HepG2 (cell line): ENCODE measurements around the gene SERPIND1. TPM values are rescaled to one million over a fixed set of nuclear protein-coding genes. Genes with fewer than 3 reads are reported as not detected.

ENCODE experiments used
- AFF4 ChIP-seq: sonication (generic); formaldehyde crosslinking; IDR thresholded peaks from 2 replicates; pipeline ENCODE4 v1.4.0; 2020; ENCODE audit warnings: missing genetic modification reagents
- BORCS8-MEF2B ChIP-seq: sonication (generic); formaldehyde crosslinking; IDR thresholded peaks from 2 replicates; pipeline ENCODE4 v1.8.0; 2022; ENCODE audit warnings: mild to moderate bottlenecking, missing genetic modification reagents
- CSRNP2 ChIP-seq: sonication (generic); formaldehyde crosslinking; conservative IDR thresholded peaks from 2 replicates; pipeline ENCODE4 v1.8.0; 2022; ENCODE audit warnings: low read depth, missing genetic modification reagents
- MIXL1 ChIP-seq: IDR thresholded peaks from 2 replicates; pipeline ENCODE4 v1.6.1; 2016
- MXI1 ChIP-seq: IDR thresholded peaks from 3 replicates; pipeline ENCODE4 v1.6.1; 2012; ENCODE audit warnings: low read depth, low read length, inconsistent platforms, borderline replicate concordance
- NCOA5 ChIP-seq: sonication (generic); formaldehyde crosslinking; IDR thresholded peaks from 2 replicates; pipeline ENCODE4 v1.4.0; 2020; ENCODE audit warnings: missing genetic modification reagents
- PHF5A ChIP-seq: IDR thresholded peaks from one replicate; pipeline ENCODE4 v1.6.1; 2018; ENCODE audit warnings: low read depth, missing genetic modification reagents; ENCODE audit not compliant: unreplicated experiment
- RBM22 ChIP-seq: fragments of 200-400 bp; formaldehyde crosslinking; optimal IDR thresholded peaks from 2 replicates; pipeline ENCODE3; 2017; ENCODE audit warnings: mild to moderate bottlenecking, low read length, moderate library complexity
- SKI ChIP-seq: fragments of 450-650 bp; IDR thresholded peaks from one replicate; pipeline ENCODE4 v1.6.1; 2018; ENCODE audit warnings: mild to moderate bottlenecking; ENCODE audit not compliant: partially characterized antibody
- STAT5B ChIP-seq: sonication (generic); formaldehyde crosslinking; IDR thresholded peaks from 2 replicates; pipeline ENCODE4 v1.4.0; 2020; ENCODE audit warnings: missing genetic modification reagents
- TAF15 ChIP-seq: fragments of 200-400 bp; formaldehyde crosslinking; IDR thresholded peaks from one replicate; pipeline ENCODE4 v1.6.1; 2018; ENCODE audit warnings: mild to moderate bottlenecking, low read depth, low read length; ENCODE audit not compliant: poor library complexity, severe bottlenecking
- TGIF2 ChIP-seq: IDR thresholded peaks from 2 replicates; pipeline ENCODE4 v1.6.1; 2016; ENCODE audit warnings: control low read depth, missing compliant biosample characterization
- U2AF1 ChIP-seq: fragments of 200-400 bp; formaldehyde crosslinking; optimal IDR thresholded peaks from 2 replicates; pipeline ENCODE3; 2017; ENCODE audit warnings: mild to moderate bottlenecking, low read depth, low read length
- ZBTB7A ChIP-seq: sonication (generic); formaldehyde crosslinking; IDR thresholded peaks from 2 replicates; pipeline ENCODE4 v1.8.0; 2022; ENCODE audit warnings: mild to moderate bottlenecking, missing genetic modification reagents
- ZFYVE20 ChIP-seq: sonication (generic); formaldehyde crosslinking; IDR thresholded peaks from 2 replicates; pipeline ENCODE4 v1.8.0; 2023; ENCODE audit warnings: low read depth, mild to moderate bottlenecking, moderate library complexity, missing genetic modification reagents, borderline replicate concordance
- ZNF121 ChIP-seq: sonication (generic); formaldehyde crosslinking; IDR thresholded peaks from 2 replicates; pipeline ENCODE4 v1.5.0; 2020; ENCODE audit warnings: mild to moderate bottlenecking, missing genetic modification reagents
- ZNF317 ChIP-seq: sonication (generic); formaldehyde crosslinking; IDR thresholded peaks from 2 replicates; pipeline ENCODE4 v1.5.0; 2020; ENCODE audit warnings: mild to moderate bottlenecking, missing genetic modification reagents
- ZNF44 ChIP-seq: sonication (generic); formaldehyde crosslinking; IDR thresholded peaks from 2 replicates; pipeline ENCODE4 v1.5.1; 2020; ENCODE audit warnings: mild to moderate bottlenecking, missing genetic modification reagents
- ZNF557 ChIP-seq: sonication (generic); formaldehyde crosslinking; IDR thresholded peaks from 2 replicates; pipeline ENCODE4 v1.4.0; 2020; ENCODE audit warnings: missing genetic modification reagents
- ZNF572 ChIP-seq: sonication (generic); formaldehyde crosslinking; IDR thresholded peaks from 2 replicates; pipeline ENCODE4 v1.5.1; 2020; ENCODE audit warnings: mild to moderate bottlenecking, missing genetic modification reagents
- ZNF615 ChIP-seq: sonication (generic); formaldehyde crosslinking; IDR thresholded peaks from 2 replicates; pipeline ENCODE4 v1.5.0; 2020; ENCODE audit warnings: mild to moderate bottlenecking, missing genetic modification reagents, borderline replicate concordance
- ZNF660 ChIP-seq: sonication (generic); formaldehyde crosslinking; IDR thresholded peaks from 2 replicates; pipeline ENCODE4 v1.5.1; 2020; ENCODE audit warnings: mild to moderate bottlenecking, low read depth, missing genetic modification reagents, borderline replicate concordance
- ZNF747 ChIP-seq: sonication (generic); formaldehyde crosslinking; IDR thresholded peaks from 2 replicates; pipeline ENCODE4 v1.8.1; 2023; ENCODE audit warnings: missing genetic modification reagents, mild to moderate bottlenecking, borderline replicate concordance
- ZNF772 ChIP-seq: sonication (generic); formaldehyde crosslinking; IDR thresholded peaks from 2 replicates; pipeline ENCODE4 v1.5.0; 2020; ENCODE audit warnings: mild to moderate bottlenecking, missing genetic modification reagents
- polyA plus RNA-seq, 8 experiments: library from polyadenylated mRNA; depleted of rRNA in 3 of 8; stranded (reverse) in 7 of 8; unstranded in 1 of 8; fragments of >200 nt; fragmentation: Illumina TruSeq in 4 of 8; extraction: Trizol in 4 of 8; gene quantifications; 2 replicates each; pipeline versions ENCODE4 v1.2.1 to v1.2.3, GENCODE V29; 2011 to 2016; ENCODE audit warnings: low read depth in 4 of 8, missing spikeins in 1 of 8, mixed read lengths in 1 of 8; ENCODE audit not compliant: insufficient read depth in 1 of 8
- total RNA-seq, 5 experiments: library from RNA; depleted of rRNA; stranded (reverse); fragments of >200 nt; fragmentation: Illumina TruSeq; extraction: Trizol; gene quantifications; 2 replicates each; pipeline ENCODE4 v1.2.3, GENCODE V29; 2016; ENCODE audit warnings: low read depth in 1 of 5
- TF ChIP-seq, protein P1 (sequence below): sonication (generic); formaldehyde crosslinking; IDR thresholded peaks from 2 replicates; pipeline ENCODE4 v1.4.0; 2020; ENCODE audit warnings: mild to moderate bottlenecking, missing genetic modification reagents, borderline replicate concordance

Gene SERPIND1
- total and polyA plus RNA-seq, 2 of the 13 experiments (the other 11 are each of a cell fraction or from before 2014, with no cell fraction given), result 111 to 350 TPM

DNA sequence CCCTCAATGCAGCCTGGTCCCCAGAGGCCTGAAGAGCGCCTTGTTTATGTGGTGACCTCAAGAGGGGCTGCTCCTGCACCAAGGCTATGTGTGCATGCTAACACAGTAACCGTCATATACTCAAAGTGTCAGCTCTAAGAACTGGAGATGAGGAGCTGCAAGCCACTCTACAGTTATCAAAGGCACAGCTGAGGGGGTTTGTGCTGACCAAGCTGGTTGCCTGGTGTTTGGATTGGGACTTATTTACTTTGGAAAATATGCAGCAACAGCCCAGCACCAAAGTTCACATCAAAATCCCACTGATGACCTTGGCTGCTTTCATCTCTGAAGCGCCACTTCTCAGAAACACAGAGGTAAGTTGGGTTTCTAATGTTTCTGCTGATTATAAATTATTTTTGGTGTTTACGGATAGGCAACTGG lies at the start of gene SERPIND1 (continued):
- TF ChIP-seq CSRNP2 (CRISPR knock-in tag) (no peak), ZNF121 (CRISPR knock-in tag) (no peak), ZNF557 (CRISPR knock-in tag) (peak; percentile 88), RBM22 (peak; percentile 36), STAT5B (CRISPR knock-in tag) (no peak), MIXL1 (0 out of 2 replicates have a peak, but pooled peaks have one; percentile 45), PHF5A (CRISPR knock-in tag) (peak; percentile 92), BORCS8-MEF2B (CRISPR knock-in tag) (peak; percentile 82), ZNF572 (no peak), AFF4 (no peak; the same call in 1 of the 2 replicates), U2AF1 (no peak), TAF15 (no peak), ZNF747 (no peak), ZNF44 (no peak), NCOA5 (CRISPR knock-in tag) (no peak), ZNF317 (CRISPR knock-in tag) (peak; percentile 84), ZNF615 (CRISPR knock-in tag) (no peak), SKI (peak; percentile 42), MXI1 (peak; percentile 69; the same call in 1 of the 3 replicates), TGIF2 (CRISPR knock-in tag) (no peak), ZBTB7A (CRISPR knock-in tag) (no peak), ZNF660 (no peak), ZNF772 (CRISPR knock-in tag) (no peak), ZFYVE20 (CRISPR knock-in tag) (no peak)
- TF ChIP-seq, protein P1, sequence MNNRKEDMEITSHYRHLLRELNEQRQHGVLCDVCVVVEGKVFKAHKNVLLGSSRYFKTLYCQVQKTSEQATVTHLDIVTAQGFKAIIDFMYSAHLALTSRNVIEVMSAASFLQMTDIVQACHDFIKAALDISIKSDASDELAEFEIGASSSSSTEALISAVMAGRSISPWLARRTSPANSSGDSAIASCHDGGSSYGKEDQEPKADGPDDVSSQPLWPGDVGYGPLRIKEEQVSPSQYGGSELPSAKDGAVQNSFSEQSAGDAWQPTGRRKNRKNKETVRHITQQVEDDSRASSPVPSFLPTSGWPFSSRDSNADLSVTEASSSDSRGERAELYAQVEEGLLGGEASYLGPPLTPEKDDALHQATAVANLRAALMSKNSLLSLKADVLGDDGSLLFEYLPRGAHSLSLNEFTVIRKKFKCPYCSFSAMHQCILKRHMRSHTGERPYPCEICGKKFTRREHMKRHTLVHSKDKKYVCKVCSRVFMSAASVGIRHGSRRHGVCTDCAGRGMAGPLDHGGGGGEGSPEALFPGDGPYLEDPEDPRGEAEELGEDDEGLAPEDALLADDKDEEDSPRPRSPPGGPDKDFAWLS (CRISPR knock-in tag), result no peak
